Liver (tissue), 9 donors: ENCODE data around the gene BCAS1. TPM values are rescaled to one million over a fixed set of nuclear protein-coding genes. Genes with fewer than 3 reads are reported as not detected.
A peak's percentile ranks its signal among the peaks of the same experiment; 100 is the strongest.

Source experiments
- DNase-seq: peaks from one replicate; pipeline ENCODE4 v3.0.0-alpha.2; 2017; ENCODE audit warnings: low spot score
- H3K27ac ChIP-seq, 2 donors: one replicate each; pipeline ENCODE4 v1.7.0; 2013; ENCODE audit warnings: inconsistent platforms in 2 of 2, low read length in 2 of 2, control low read depth in 1 of 2, low read depth in 1 of 2, mild to moderate bottlenecking in 1 of 2
- H3K27me3 ChIP-seq, 4 donors: one replicate each; pipeline versions ENCODE4 v1.6.1 to v1.7.0; 2013; ENCODE audit warnings: low read length in 3 of 4, inconsistent platforms in 1 of 4, mild to moderate bottlenecking in 1 of 4, moderate library complexity in 1 of 4; ENCODE audit not compliant: control insufficient read depth in 4 of 4, insufficient read depth in 4 of 4
- H3K36me3 ChIP-seq, 4 donors: one replicate each; pipeline versions ENCODE4 v1.6.1 to v1.7.0; 2013; ENCODE audit warnings: low read length in 3 of 4, mild to moderate bottlenecking in 3 of 4, low read depth in 1 of 4, moderate library complexity in 1 of 4; ENCODE audit not compliant: control insufficient read depth in 4 of 4, insufficient read depth in 3 of 4
- H3K4me1 ChIP-seq, 4 donors: one replicate each; pipeline versions ENCODE4 v1.6.1 to v1.7.0; 2013; ENCODE audit warnings: low read length in 3 of 4, mild to moderate bottlenecking in 3 of 4, moderate library complexity in 1 of 4; ENCODE audit not compliant: control insufficient read depth in 4 of 4, insufficient read depth in 4 of 4
- H3K4me3 ChIP-seq, 3 donors: one replicate each; pipeline versions ENCODE4 v1.6.1 to v1.7.0; 2013; ENCODE audit warnings: low read length in 3 of 3, control low read depth in 1 of 3, low read depth in 1 of 3, mild to moderate bottlenecking in 1 of 3
- H3K9ac ChIP-seq, 2 donors: one replicate each; pipeline ENCODE4 v1.7.0; 2013; ENCODE audit warnings: low read length in 2 of 2, mild to moderate bottlenecking in 2 of 2, moderate library complexity in 2 of 2, control low read depth in 1 of 2, low read depth in 1 of 2
- H3K9me3 ChIP-seq, 4 donors: one replicate each; pipeline versions ENCODE4 v1.6.1 to v1.7.0; 2013; ENCODE audit warnings: low read length in 3 of 4; ENCODE audit not compliant: control insufficient read depth in 4 of 4
- ATF3 ChIP-seq: IDR thresholded peaks from 2 replicates; pipeline ENCODE4 v1.6.1; 2016; ENCODE audit warnings: antibody characterized with exemption
- CTCF ChIP-seq: fragments of 150-350 bp; IDR thresholded peaks from 2 replicates; pipeline ENCODE4 v1.5.1; 2017; ENCODE audit warnings: improper control_type of control experiment, low read depth, low read length; ENCODE audit not compliant: missing input control
- FOXA2 ChIP-seq: IDR thresholded peaks from 2 replicates; pipeline ENCODE4 v1.6.1; 2016; ENCODE audit warnings: antibody characterized with exemption
- GABPA ChIP-seq, 2 donors: IDR thresholded peaks in 1 of 2; conservative IDR thresholded peaks in 1 of 2; 2 replicates each; pipeline ENCODE4 v1.6.1; 2016; ENCODE audit warnings: antibody characterized with exemption in 2 of 2, mild to moderate bottlenecking in 1 of 2, moderate library complexity in 1 of 2
- HNF4A ChIP-seq, 2 donors: conservative IDR thresholded peaks; 2 replicates each; pipeline ENCODE4 v1.6.1; 2016; ENCODE audit warnings: antibody characterized with exemption in 2 of 2, mild to moderate bottlenecking in 2 of 2
- MAX ChIP-seq: IDR thresholded peaks from 2 replicates; pipeline ENCODE4 v1.6.1; 2016; ENCODE audit warnings: antibody characterized with exemption
- NR2F2 ChIP-seq: IDR thresholded peaks from 2 replicates; pipeline ENCODE4 v1.6.1; 2016; ENCODE audit warnings: antibody characterized with exemption
- RAD21 ChIP-seq, 2 donors: IDR thresholded peaks; 2 replicates each; pipeline ENCODE4 v1.6.1; 2016; ENCODE audit warnings: antibody characterized with exemption in 2 of 2, mild to moderate bottlenecking in 2 of 2
- REST ChIP-seq: IDR thresholded peaks from 2 replicates; pipeline ENCODE4 v1.6.1; 2016; ENCODE audit warnings: antibody characterized with exemption, mild to moderate bottlenecking
- TAF1 ChIP-seq: conservative IDR thresholded peaks from 2 replicates; pipeline ENCODE4 v1.6.1; 2016; ENCODE audit warnings: antibody characterized with exemption, mild to moderate bottlenecking
- YY1 ChIP-seq: IDR thresholded peaks from 2 replicates; pipeline ENCODE4 v1.6.1; 2016; ENCODE audit warnings: antibody characterized with exemption, mild to moderate bottlenecking
- ZBTB33 ChIP-seq: IDR thresholded peaks from 2 replicates; pipeline ENCODE4 v1.6.1; 2016; ENCODE audit warnings: antibody characterized with exemption
- WGBS: extraction: QIAGEN DNeasy Blood & Tissue Kit; methylation state at CpG from one replicate; pipeline ENCODE4 v1.1.7; 2013; 5-methylcytosine and 5-hydroxymethylcytosine counted together
- polyA plus RNA-seq, 2 donors: library from polyadenylated mRNA; stranded (reverse) in 1 of 2; unstranded in 1 of 2; fragments of 200-250 nt in 1 of 2; fragments of >200 nt in 1 of 2; fragmentation: Nextera tagmentation in 1 of 2; extraction: Ambion mirVana in 1 of 2; gene quantifications; one replicate each; pipeline versions ENCODE4 v1.2.1 to v1.2.3, GENCODE V29; 2013 to 2015
- total RNA-seq, 2 donors: library from RNA; depleted of rRNA; stranded (reverse); fragments of >200 nt; gene quantifications; one replicate each; pipeline ENCODE4 v1.2.3, GENCODE V29; 2014
- donor health status: healthy.
- donor health status: healthy.
- donor health status: healthy.
- donor health status: healthy.
- donor health status: healthy.

BCAS1 gene
- total and polyA plus RNA-seq, 4 donors = under 0.01 to 0.93 (median 0.04) TPM

GRCh38 chr20:53944796-53945195 is 125.6 kb downstream of the BCAS1 start:
- Histone ChIP-seq H3K27me3 (no peaks in the 10 kb centered on the region), H3K4me3 (no peak overlapping the region), H3K36me3 (no peaks in the 10 kb centered on the region), H3K9ac (no peak overlapping the region), H3K27ac (no peak overlapping the region), H3K4me1 (peaks cover 0 to 7% (median 5%) of the 10 kb centered on the region in 4 donors), H3K9me3 (no peaks in the 10 kb centered on the region)
- WGBS = 82% methylated on average over 7 of the region's 7 CpGs
- DNase-seq = no peak
- TF ChIP-seq HNF4A (conservative IDR thresholded peaks at IDR 0.05) (no peak), RAD21 (IDR thresholded peaks at IDR 0.05) (no peak), MAX (no peak), GABPA (IDR thresholded peaks at IDR 0.05 in 1 of 2, conservative IDR thresholded peaks at IDR 0.05 in 1 of 2) (no peak), YY1 (no peak), NR2F2 (no peak), FOXA2 (no peak)

GRCh38 chr20:53943522-53944291 is 126.7 kb downstream of the BCAS1 start:
- Histone ChIP-seq H3K36me3 (no peaks in the 10 kb centered on the region), H3K4me1 (peaks cover 0 to 15% (median 10%) of the 10 kb centered on the region in 4 donors), H3K4me3 (no peak overlapping the region), H3K9me3 (no peaks in the 10 kb centered on the region), H3K27me3 (no peaks in the 10 kb centered on the region), H3K27ac (no peak overlapping the region), H3K9ac (no peak overlapping the region)
- TF ChIP-seq ATF3 (no peak), REST (no peak), CTCF (peak; percentile 53), ZBTB33 (no peak), RAD21 (IDR thresholded peaks at IDR 0.05) (peak; percentile 72 to 74), TAF1 (no peak), HNF4A (conservative IDR thresholded peaks at IDR 0.05) (no peak)
- 36% methylated on average over 11 of the region's 11 CpGs for WGBS
- DNase-seq = no peak
